ENCODE measurements around the gene ADAT2. TPM values are rescaled to one million over a fixed set of nuclear protein-coding genes. Genes with fewer than 3 reads are reported as not detected.
A peak's percentile ranks its signal among the peaks of the same experiment; 100 is the strongest.

Gene ADAT2
- total and polyA plus RNA-seq, 2 of the 13 experiments (the other 11 are each of a cell fraction or from before 2014, with no cell fraction given) = 10.5 to 18.3 TPM

GRCh38 chr6:143397227-143398222 lies 53.0 kb downstream of the ADAT2 start (continued):
- TF ChIP-seq, protein P1, sequence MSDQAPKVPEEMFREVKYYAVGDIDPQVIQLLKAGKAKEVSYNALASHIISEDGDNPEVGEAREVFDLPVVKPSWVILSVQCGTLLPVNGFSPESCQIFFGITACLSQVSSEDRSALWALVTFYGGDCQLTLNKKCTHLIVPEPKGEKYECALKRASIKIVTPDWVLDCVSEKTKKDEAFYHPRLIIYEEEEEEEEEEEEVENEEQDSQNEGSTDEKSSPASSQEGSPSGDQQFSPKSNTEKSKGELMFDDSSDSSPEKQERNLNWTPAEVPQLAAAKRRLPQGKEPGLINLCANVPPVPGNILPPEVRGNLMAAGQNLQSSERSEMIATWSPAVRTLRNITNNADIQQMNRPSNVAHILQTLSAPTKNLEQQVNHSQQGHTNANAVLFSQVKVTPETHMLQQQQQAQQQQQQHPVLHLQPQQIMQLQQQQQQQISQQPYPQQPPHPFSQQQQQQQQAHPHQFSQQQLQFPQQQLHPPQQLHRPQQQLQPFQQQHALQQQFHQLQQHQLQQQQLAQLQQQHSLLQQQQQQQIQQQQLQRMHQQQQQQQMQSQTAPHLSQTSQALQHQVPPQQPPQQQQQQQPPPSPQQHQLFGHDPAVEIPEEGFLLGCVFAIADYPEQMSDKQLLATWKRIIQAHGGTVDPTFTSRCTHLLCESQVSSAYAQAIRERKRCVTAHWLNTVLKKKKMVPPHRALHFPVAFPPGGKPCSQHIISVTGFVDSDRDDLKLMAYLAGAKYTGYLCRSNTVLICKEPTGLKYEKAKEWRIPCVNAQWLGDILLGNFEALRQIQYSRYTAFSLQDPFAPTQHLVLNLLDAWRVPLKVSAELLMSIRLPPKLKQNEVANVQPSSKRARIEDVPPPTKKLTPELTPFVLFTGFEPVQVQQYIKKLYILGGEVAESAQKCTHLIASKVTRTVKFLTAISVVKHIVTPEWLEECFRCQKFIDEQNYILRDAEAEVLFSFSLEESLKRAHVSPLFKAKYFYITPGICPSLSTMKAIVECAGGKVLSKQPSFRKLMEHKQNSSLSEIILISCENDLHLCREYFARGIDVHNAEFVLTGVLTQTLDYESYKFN (CRISPR knock-in tag; conservative IDR thresholded peaks at IDR 0.05) = peak; percentile 87
- TF ChIP-seq ZBTB8A (CRISPR knock-in tag; IDR thresholded peaks at IDR 0.05; ENCODE audit: borderline replicate concordance, low read depth) = no peak
- peak; percentile 88 for TF ChIP-seq SP5 (CRISPR knock-in tag; IDR thresholded peaks at IDR 0.05; ENCODE audit: borderline replicate concordance, low read depth)
- TF ChIP-seq ZNF674 (CRISPR knock-in tag; IDR thresholded peaks at IDR 0.05; ENCODE audit: low read depth) = no peak
- no peak for TF ChIP-seq RFXAP (CRISPR knock-in tag; IDR thresholded peaks at IDR 0.05; ENCODE audit: borderline replicate concordance)
- TF ChIP-seq ATAD3A (CRISPR knock-in tag; IDR thresholded peaks at IDR 0.05) = no peak
- no peak for TF ChIP-seq FOXO4 (CRISPR knock-in tag; conservative IDR thresholded peaks at IDR 0.05)
- TF ChIP-seq ZNF552 (CRISPR knock-in tag; IDR thresholded peaks at IDR 0.05; ENCODE audit: borderline replicate concordance) = no peak
- TF ChIP-seq ZBTB34 (CRISPR knock-in tag; IDR thresholded peaks at IDR 0.05) = peak; percentile 92
- no peak for TF ChIP-seq ZFP90 (CRISPR knock-in tag; IDR thresholded peaks at IDR 0.05; ENCODE audit: borderline replicate concordance)
- no peak for TF ChIP-seq ISX (CRISPR knock-in tag; conservative IDR thresholded peaks at IDR 0.05)
- TF ChIP-seq NCOR1 (IDR thresholded peaks at IDR 0.05; ENCODE audit: borderline replicate concordance, low read length) = peak; percentile 80
- no peak; the same call in 1 of the 2 replicates for TF ChIP-seq FOXP1 (IDR thresholded peaks at IDR 0.05)
- peak; percentile 87 for TF ChIP-seq FOXP1 (CRISPR knock-in tag; IDR thresholded peaks at IDR 0.05)
- no peak for TF ChIP-seq ZNF513 (CRISPR knock-in tag; conservative IDR thresholded peaks at IDR 0.05)
- TF ChIP-seq ZNF83 (CRISPR knock-in tag; IDR thresholded peaks at IDR 0.05; ENCODE audit: borderline replicate concordance) = no peak
- peak; percentile 64 for TF ChIP-seq ZNF205 (CRISPR knock-in tag; IDR thresholded peaks at IDR 0.05)
- no peak for TF ChIP-seq ZMYM2 (CRISPR knock-in tag; IDR thresholded peaks at IDR 0.05)
- TF ChIP-seq, protein P2, sequence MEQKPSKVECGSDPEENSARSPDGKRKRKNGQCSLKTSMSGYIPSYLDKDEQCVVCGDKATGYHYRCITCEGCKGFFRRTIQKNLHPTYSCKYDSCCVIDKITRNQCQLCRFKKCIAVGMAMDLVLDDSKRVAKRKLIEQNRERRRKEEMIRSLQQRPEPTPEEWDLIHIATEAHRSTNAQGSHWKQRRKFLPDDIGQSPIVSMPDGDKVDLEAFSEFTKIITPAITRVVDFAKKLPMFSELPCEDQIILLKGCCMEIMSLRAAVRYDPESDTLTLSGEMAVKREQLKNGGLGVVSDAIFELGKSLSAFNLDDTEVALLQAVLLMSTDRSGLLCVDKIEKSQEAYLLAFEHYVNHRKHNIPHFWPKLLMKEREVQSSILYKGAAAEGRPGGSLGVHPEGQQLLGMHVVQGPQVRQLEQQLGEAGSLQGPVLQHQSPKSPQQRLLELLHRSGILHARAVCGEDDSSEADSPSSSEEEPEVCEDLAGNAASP (CRISPR knock-in tag; IDR thresholded peaks at IDR 0.05; ENCODE audit: borderline replicate concordance) = peak; percentile 91
